Activated CD8-positive, alpha-beta T cell treated with anti-CD3 and anti-CD28 coated beads, Interleukin-2, amount 10 ng/mL, durations not matched to agents 7 days and 5 days (primary cell): Measurements from ENCODE around the gene SYT12. TPM values are rescaled to one million over a fixed set of nuclear protein-coding genes. Genes with fewer than 3 reads are reported as not detected.
"Not testable (repeated sequence)": the region's sequence is repeated elsewhere in the genome, so short reads cannot be mapped to it uniquely, and the experiment has no call there.

Experiments
- ATAC-seq: fragments of 150-1000 bp; cut with Tn5 transposase; one replicate; pipeline ENCODE4 v1.10.0; 2021; ENCODE audit warnings: moderate library complexity
- CTCF ChIA-PET: fragments of 350-600 bp; sonication (Branson Sonifier 250); formaldehyde crosslinking; loops from one replicate; lab custom pipeline; 2021; ENCODE audit warnings: antibody characterized with exemption; lab: Charles Lee
- POLR2A ChIA-PET: fragments of 350-600 bp; sonication (Branson Sonifier 250); formaldehyde crosslinking; loops from one replicate; lab custom pipeline; 2021; ENCODE audit warnings: antibody characterized with exemption; lab: Charles Lee
- DNase-seq: peaks from one replicate; pipeline ENCODE4 v3.0.0-alpha.2; 2020
- H3K27ac Mint-ChIP-seq: one replicate; pipeline ENCODE4 v1.8.0; 2021; ENCODE audit warnings: mild to moderate bottlenecking, mixed read lengths
- H3K27me3 Mint-ChIP-seq: one replicate; pipeline ENCODE4 v1.8.0; 2021; ENCODE audit warnings: low read depth, mixed read lengths
- H3K36me3 Mint-ChIP-seq: one replicate; pipeline ENCODE4 v1.8.0; 2021; ENCODE audit warnings: low read depth, mixed read lengths
- H3K4me1 Mint-ChIP-seq: one replicate; pipeline ENCODE4 v1.8.0; 2021; ENCODE audit warnings: low read depth, mixed read lengths
- H3K4me3 Mint-ChIP-seq: one replicate; pipeline ENCODE4 v1.8.0; 2021; ENCODE audit warnings: mild to moderate bottlenecking, mixed read lengths
- H3K9me3 Mint-ChIP-seq: one replicate; pipeline ENCODE4 v1.8.0; 2022; ENCODE audit warnings: mixed read lengths; ENCODE audit not compliant: insufficient read depth
- total RNA-seq, 2 experiments: library from RNA; stranded (reverse); gene quantifications; one replicate each; pipeline ENCODE4 v1.2.3, GENCODE V29; 2021

The SYT12 gene
- total RNA-seq, 2 experiments from 2014 or later, result not detected

DNA sequence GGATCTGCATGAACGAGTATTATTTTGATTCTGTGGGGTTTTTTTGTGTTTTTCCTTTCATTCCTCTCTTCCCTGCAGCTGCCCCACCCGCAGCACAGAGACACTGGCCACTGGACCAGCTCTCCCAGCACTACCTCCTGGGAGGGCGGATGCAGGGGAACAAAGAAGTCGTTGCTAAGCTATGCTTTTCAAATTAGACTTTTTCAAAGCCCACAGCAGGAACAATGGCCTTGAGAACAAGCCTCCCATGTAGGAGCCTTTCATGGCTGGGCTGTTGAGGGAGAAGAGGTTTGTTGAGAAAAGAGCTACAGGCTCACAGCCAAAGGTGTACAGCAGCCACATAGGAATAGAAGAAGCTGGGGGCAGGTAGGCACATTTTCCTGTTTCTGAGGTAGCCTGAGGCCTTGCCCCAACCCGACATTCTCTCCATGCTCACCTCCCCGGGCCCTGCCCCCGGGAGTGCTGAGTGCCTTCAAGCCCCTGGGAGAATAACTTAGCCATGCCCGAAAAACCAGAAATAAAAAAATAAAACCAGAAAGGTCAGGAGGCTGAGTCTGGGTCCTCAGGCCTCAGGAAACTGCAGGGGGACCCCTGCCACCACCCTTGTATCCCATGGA lies 20.5 kb upstream of the SYT12 start:
- Mint-ChIP-seq H3K9me3 (no peaks in the 10 kb centered on the region), H3K4me1 (no peaks in the 10 kb centered on the region), H3K27ac (no peak overlapping the region), H3K36me3 (no peaks in the 10 kb centered on the region), H3K27me3 (peaks cover 6% of the 10 kb centered on the region), H3K4me3 (no peak overlapping the region)
- DNase-seq, result no peak
- ChIA-PET CTCF (no interaction called here), POLR2A (interaction anchor here (0.6 kb wide), 1 partner anchor 1313 kb away, joined by 5 read pairs; no protein-coding TSS in a partner anchor)
- ATAC-seq, result no peak

DNA sequence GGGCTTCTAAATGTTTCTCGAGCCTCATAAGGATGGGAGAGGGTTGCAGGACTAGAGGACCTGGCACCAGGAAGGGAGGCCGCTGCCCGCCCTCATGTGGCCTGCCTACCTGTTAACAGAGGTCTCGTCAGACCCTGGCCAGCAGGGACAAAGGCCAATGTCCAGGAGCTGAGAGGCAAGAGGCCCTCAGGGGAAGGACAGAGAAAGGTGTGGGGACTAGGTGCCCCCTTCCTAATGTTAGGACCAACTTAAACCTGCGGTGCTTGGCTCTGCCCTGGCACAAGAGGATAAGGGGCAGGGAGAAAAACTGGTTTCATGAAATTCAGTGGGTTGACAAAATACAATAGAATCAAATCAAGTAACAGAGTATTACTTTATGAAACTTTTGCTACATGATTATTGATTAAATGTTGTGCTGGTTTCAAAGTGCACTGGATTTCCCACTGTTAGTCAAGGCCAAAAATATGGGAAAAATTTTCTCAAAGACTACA lies 20.0 kb upstream of the SYT12 start:
- Mint-ChIP-seq H3K4me3 (no peak overlapping the region), H3K36me3 (no peaks in the 10 kb centered on the region), H3K4me1 (no peaks in the 10 kb centered on the region), H3K27me3 (peaks cover 6% of the 10 kb centered on the region), H3K27ac (no peak overlapping the region), H3K9me3 (no peaks in the 10 kb centered on the region)
- ChIA-PET POLR2A (no interaction called here), CTCF (no interaction called here)
- no peak for ATAC-seq
- no peak for DNase-seq

GRCh38 chr11:67005200-67005599 lies 17.7 kb upstream of the SYT12 start:
- POLR2A ChIA-PET, result interaction anchor here (0.7 kb wide), 1 partner anchor 1445 kb away, joined by 3 read pairs; no protein-coding TSS in a partner anchor
- ATAC-seq, H3K36me3 Mint-ChIP-seq, H3K4me1 Mint-ChIP-seq, CTCF ChIA-PET, DNase-seq, H3K9me3 Mint-ChIP-seq, H3K4me3 Mint-ChIP-seq, H3K27me3 Mint-ChIP-seq, H3K27ac Mint-ChIP-seq: not testable (repeated sequence)

GRCh38 chr11:67006029-67006884 lies 16.7 kb upstream of the SYT12 start:
- Mint-ChIP-seq H3K27me3 (peaks cover 8% of the 10 kb centered on the region), H3K4me1 (no peaks in the 10 kb centered on the region), H3K9me3 (no peaks in the 10 kb centered on the region), H3K36me3 (no peaks in the 10 kb centered on the region), H3K27ac (no peak overlapping the region), H3K4me3 (no peak overlapping the region)
- ATAC-seq, result no peak
- DNase-seq, result peak; percentile 28
- CTCF ChIA-PET, result no interaction called here
- POLR2A ChIA-PET, result no interaction called here

- H3K9me3 Mint-ChIP-seq, result no peaks in the 10 kb centered on the region
- H3K27ac Mint-ChIP-seq, result no peak overlapping the region
- no peaks in the 10 kb centered on the region for H3K36me3 Mint-ChIP-seq
- CTCF ChIA-PET, result no interaction called here
- POLR2A ChIA-PET, result no interaction called here
- no peak for DNase-seq
- H3K4me3 Mint-ChIP-seq, result no peak overlapping the region
- no peaks in the 10 kb centered on the region for H3K4me1 Mint-ChIP-seq
- no peak for ATAC-seq
- peaks cover 8% of the 10 kb centered on the region for H3K27me3 Mint-ChIP-seq
Observed at GRCh38 chr11:67007126-67007525, 15.8 kb upstream of the SYT12 start.

DNA sequence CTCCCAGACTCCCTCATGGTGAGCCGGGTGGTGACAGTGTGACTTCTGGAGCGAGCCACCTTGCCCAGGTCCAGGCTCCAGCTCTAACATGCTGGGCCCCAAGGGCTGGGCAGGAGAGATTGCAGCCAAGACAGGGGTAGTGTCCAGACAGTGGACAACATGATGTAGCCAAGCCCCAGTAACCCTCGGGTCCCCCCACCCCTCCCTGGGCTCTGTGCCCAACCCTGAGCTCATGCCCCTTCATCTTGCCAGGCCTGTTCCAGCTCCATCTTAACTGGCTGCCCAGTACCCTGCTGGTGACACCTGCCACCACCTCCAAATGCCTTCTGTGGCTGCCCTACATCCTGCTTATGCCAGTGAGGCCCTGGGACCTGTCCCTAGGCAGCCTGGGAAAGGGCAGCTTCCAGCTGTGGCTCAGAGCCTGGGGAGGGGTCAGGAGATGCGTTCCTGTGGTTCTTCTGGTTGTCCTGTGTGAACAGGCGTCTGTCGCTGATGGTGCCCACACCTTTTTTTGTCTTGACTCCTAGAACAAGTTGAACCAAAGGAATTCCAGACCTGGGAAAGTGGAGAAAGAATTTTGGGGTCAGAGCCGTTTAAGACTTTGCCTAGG lies 12.5 kb upstream of the SYT12 start:
- H3K4me3 Mint-ChIP-seq, result no peak overlapping the region
- ATAC-seq (no peak), DNase-seq (no peak)
- H3K9me3 Mint-ChIP-seq, result no peaks in the 10 kb centered on the region
- H3K36me3 Mint-ChIP-seq, result no peaks in the 10 kb centered on the region
- peaks cover 5% of the 10 kb centered on the region for H3K27me3 Mint-ChIP-seq
- H3K27ac Mint-ChIP-seq, result no peak overlapping the region
- POLR2A ChIA-PET, result no interaction called here
- CTCF ChIA-PET, result no interaction called here
- no peaks in the 10 kb centered on the region for H3K4me1 Mint-ChIP-seq

DNA sequence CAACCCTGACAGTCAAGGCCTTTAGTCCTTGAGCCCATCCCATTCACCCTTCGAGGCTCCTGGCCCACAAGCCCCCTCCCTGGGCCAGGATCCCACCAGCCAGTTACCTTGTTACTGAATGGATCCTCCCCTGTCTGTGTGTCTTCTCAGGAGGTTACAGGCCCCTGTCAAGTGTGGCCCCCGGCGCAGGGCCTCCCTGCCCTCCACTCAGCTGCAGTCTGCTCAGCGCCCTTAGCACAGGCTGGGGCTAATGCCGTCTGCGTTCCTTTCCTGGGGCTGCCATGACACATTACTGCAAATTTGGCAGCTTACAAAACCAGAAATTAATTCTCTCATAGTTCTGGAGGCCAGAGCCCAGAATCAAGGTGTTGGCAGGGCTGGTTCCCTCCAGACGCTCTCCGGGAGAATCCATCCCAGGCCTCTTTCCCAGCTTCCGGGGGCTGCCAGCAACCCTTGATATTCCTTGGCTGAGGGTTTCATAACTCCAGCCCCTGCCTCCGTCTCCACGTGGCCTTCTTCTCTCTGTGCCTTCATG lies 9.4 kb upstream of the SYT12 start:
- H3K4me3 Mint-ChIP-seq, result no peak overlapping the region
- no peaks in the 10 kb centered on the region for H3K9me3 Mint-ChIP-seq
- H3K4me1 Mint-ChIP-seq, result no peaks in the 10 kb centered on the region
- ATAC-seq (no peak), DNase-seq (no peak)
- no peak overlapping the region for H3K27ac Mint-ChIP-seq
- ChIA-PET CTCF (no interaction called here), POLR2A (no interaction called here)
- H3K27me3 Mint-ChIP-seq, result peaks cover 5% of the 10 kb centered on the region
- no peaks in the 10 kb centered on the region for H3K36me3 Mint-ChIP-seq

DNA sequence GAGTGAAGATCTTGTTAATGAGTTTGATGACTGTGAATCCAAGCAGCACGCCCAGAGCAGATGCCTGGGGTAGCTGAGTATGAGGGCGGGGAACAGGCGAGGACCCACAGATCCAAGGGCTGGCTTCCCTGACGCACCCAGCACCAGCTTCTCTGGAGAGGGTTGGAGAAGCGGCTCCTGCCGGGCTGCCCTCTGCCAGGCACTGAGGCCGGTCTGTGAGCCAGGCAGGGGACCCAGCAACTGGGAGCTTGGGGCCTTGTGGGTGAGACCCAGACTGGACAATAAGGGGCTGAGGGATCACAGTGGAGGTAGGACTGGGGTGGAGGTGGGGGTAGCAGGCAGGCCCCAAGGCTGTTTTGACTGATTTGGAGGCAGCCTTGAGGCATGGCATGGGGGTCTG lies 8.6 kb upstream of the SYT12 start:
- H3K27ac Mint-ChIP-seq, result no peak overlapping the region
- ChIA-PET POLR2A (interaction anchor here (0.5 kb wide), 1 partner anchor 23 kb away, joined by 3 read pairs; no protein-coding TSS in a partner anchor), CTCF (no interaction called here)
- no peak overlapping the region for H3K4me3 Mint-ChIP-seq
- no peaks in the 10 kb centered on the region for H3K4me1 Mint-ChIP-seq
- peaks cover 7% of the 10 kb centered on the region for H3K27me3 Mint-ChIP-seq
- H3K36me3 Mint-ChIP-seq, result no peaks in the 10 kb centered on the region
- no peak for DNase-seq
- H3K9me3 Mint-ChIP-seq, result no peaks in the 10 kb centered on the region
- ATAC-seq, result no peak

- no peak overlapping the region for H3K27ac Mint-ChIP-seq
- H3K27me3 Mint-ChIP-seq, result peaks cover 5% of the 10 kb centered on the region
- no peaks in the 10 kb centered on the region for H3K36me3 Mint-ChIP-seq
- no peak for ATAC-seq
- no peak overlapping the region for H3K4me3 Mint-ChIP-seq
- H3K4me1 Mint-ChIP-seq, result no peaks in the 10 kb centered on the region
- no peaks in the 10 kb centered on the region for H3K9me3 Mint-ChIP-seq
- CTCF ChIA-PET, result interaction anchor here (1.2 kb wide), 1 partner anchor 12 kb away, joined by 3 read pairs; no protein-coding TSS in a partner anchor
- no peak for DNase-seq
- POLR2A ChIA-PET, result interaction anchor here (0.5 kb wide), 1 partner anchor 24 kb away, joined by 3 read pairs; no protein-coding TSS in a partner anchor
Observed at GRCh38 chr11:67015048-67015447, 7.9 kb upstream of the SYT12 start.

- ChIA-PET POLR2A (interaction anchor here (0.6 kb wide), 1 partner anchor 179 kb away, joined by 3 read pairs; no protein-coding TSS in a partner anchor), CTCF (interaction anchor here (0.8 kb wide), 1 partner anchor 216 kb away, joined by 3 read pairs; no protein-coding TSS in a partner anchor)
- no peak overlapping the region for H3K27ac Mint-ChIP-seq
- DNase-seq (no peak), ATAC-seq (no peak)
- H3K9me3 Mint-ChIP-seq, result no peaks in the 10 kb centered on the region
- H3K4me3 Mint-ChIP-seq, result no peak overlapping the region
- H3K27me3 Mint-ChIP-seq, result peaks cover 16% of the 10 kb centered on the region
- no peaks in the 10 kb centered on the region for H3K36me3 Mint-ChIP-seq
- no peaks in the 10 kb centered on the region for H3K4me1 Mint-ChIP-seq
Observed at GRCh38 chr11:67016550-67016949, 6.4 kb upstream of the SYT12 start.

GRCh38 chr11:67020949-67021348 lies 2.0 kb upstream of the SYT12 start:
- ATAC-seq (no peak), DNase-seq (no peak)
- peaks cover 30% of the 10 kb centered on the region for H3K4me1 Mint-ChIP-seq
- no peaks in the 10 kb centered on the region for H3K9me3 Mint-ChIP-seq
- H3K4me3 Mint-ChIP-seq, result no peak overlapping the region
- ChIA-PET CTCF (interaction anchor here (0.6 to 1.3 kb wide), 4 partner anchors 8 to 179 kb away, joined by 3 read pairs; no protein-coding TSS in a partner anchor), POLR2A (interaction anchor here (0.6 kb wide), 1 partner anchor 513 kb away, joined by 4 read pairs; no protein-coding TSS in a partner anchor)
- peaks cover 46% of the 10 kb centered on the region for H3K27me3 Mint-ChIP-seq
- H3K27ac Mint-ChIP-seq, result no peak overlapping the region
- H3K36me3 Mint-ChIP-seq, result no peaks in the 10 kb centered on the region
